PC-9 (cell line): ENCODE measurements around the gene ADGRD1. TPM values are rescaled to one million over a fixed set of nuclear protein-coding genes. Genes with fewer than 3 reads are reported as not detected.

ENCODE experiments used
- BruUV-seq: library from RNA; stranded (reverse); fragments of 400-500 nt; replicated peaks from 2 replicates; lab custom pipeline; 2021; lab: Mats Ljungman, UMichigan
- CTCF ChIA-PET: fragments of 300-600 bp; sonication (Branson Sonifier 250); formaldehyde crosslinking; loops from one replicate; lab custom pipeline; 2022; ENCODE audit warnings: antibody characterized with exemption; lab: Charles Lee
- POLR2A ChIA-PET: fragments of 300-600 bp; sonication (Branson Sonifier 250); formaldehyde crosslinking; loops from one replicate; lab custom pipeline; 2022; ENCODE audit warnings: antibody characterized with exemption; ENCODE audit not compliant: unreplicated experiment; lab: Charles Lee
- DNase-seq, 2 experiments: peaks; one replicate each; pipeline versions ENCODE4 v3.0.0 to v3.0.0-alpha.2; 2015 to 2022; ENCODE audit warnings: mixed read lengths in 1 of 2
- H2AFZ ChIP-seq: fragments of 200-600 bp; sonication (generic); 2 replicates; pipeline ENCODE4 v1.8.1; 2017; ENCODE audit warnings: antibody characterized with exemption
- H3F3A ChIP-seq: fragments of 200-600 bp; sonication (generic); 2 replicates; pipeline ENCODE4 v1.8.1; 2017; ENCODE audit warnings: antibody characterized with exemption, mild to moderate bottlenecking, low read depth; ENCODE audit not compliant: insufficient read depth
- H3K27ac ChIP-seq: fragments of 200-600 bp; sonication (generic); 2 replicates; pipeline ENCODE4 v1.6.1; 2016; ENCODE audit warnings: mixed run types
- H3K27me3 ChIP-seq: fragments of 200-600 bp; sonication (generic); 2 replicates; pipeline ENCODE4 v1.6.1; 2016; ENCODE audit warnings: low read depth, mixed run types; ENCODE audit not compliant: insufficient read depth
- H3K36me3 ChIP-seq: fragments of 200-600 bp; sonication (generic); 2 replicates; pipeline ENCODE4 v1.6.1; 2016; ENCODE audit warnings: low read depth, mixed run types
- H3K4me1 ChIP-seq: fragments of 200-600 bp; sonication (generic); replicated peaks from 2 replicates; pipeline ENCODE4 v1.6.1; 2016; ENCODE audit warnings: mixed run types; ENCODE audit not compliant: insufficient read depth
- H3K4me2 ChIP-seq: fragments of 200-600 bp; sonication (generic); 2 replicates; pipeline ENCODE4 v1.6.1; 2017; ENCODE audit warnings: mixed run types
- H3K4me3 ChIP-seq: fragments of 200-600 bp; sonication (generic); 2 replicates; pipeline ENCODE4 v1.6.1; 2016; ENCODE audit warnings: mixed run types
- H3K79me2 ChIP-seq: fragments of 200-600 bp; sonication (generic); 2 replicates; pipeline ENCODE4 v1.6.1; 2017; ENCODE audit warnings: low read depth, mixed run types
- H3K9me2 ChIP-seq: fragments of 200-600 bp; sonication (generic); 2 replicates; pipeline ENCODE4 v1.8.1; 2017; ENCODE audit warnings: mild to moderate bottlenecking; ENCODE audit not compliant: insufficient read depth
- H3K9me3 ChIP-seq: fragments of 200-600 bp; sonication (generic); 2 replicates; pipeline ENCODE4 v1.8.1; 2016; ENCODE audit warnings: low read depth; ENCODE audit not compliant: insufficient read depth
- H4K20me1 ChIP-seq: fragments of 200-600 bp; sonication (generic); 2 replicates; pipeline ENCODE4 v1.8.1; 2017; ENCODE audit not compliant: insufficient read depth
- CTCF ChIP-seq: fragments of 200-600 bp; sonication (generic); conservative IDR thresholded peaks from 2 replicates; pipeline ENCODE4 v1.6.1; 2017; ENCODE audit warnings: mixed run types, antibody characterized with exemption, mild to moderate bottlenecking, moderate library complexity
- EZH2 ChIP-seq: fragments of 200-600 bp; sonication (generic); IDR thresholded peaks from 2 replicates; pipeline ENCODE4 v1.8.0; 2017; ENCODE audit warnings: antibody characterized with exemption, low read depth
- intact Hi-C: fragments of 100-400 bp; cut with micrococcal nuclease; formaldehyde crosslinking; loops from one replicate; pipeline ENCODE4 v1.10.0; 2022; ENCODE audit not compliant: unreplicated experiment
- total RNA-seq: library from RNA; stranded (reverse); gene quantifications from 2 replicates; pipeline ENCODE4 v1.2.3, GENCODE V29; 2021

The ADGRD1 gene
- total RNA-seq, 1 experiment from 2014 or later: not detected

- H3K79me2 ChIP-seq: no peaks in the 10 kb centered on the region
- POLR2A ChIA-PET: no interaction called here
Measured at GRCh38 chr12:131101006-131101405, 147.3 kb downstream of the ADGRD1 start.

GRCh38 chr12:131101703-131102492 lies 148.2 kb downstream of the ADGRD1 start:
- Histone ChIP-seq H4K20me1 (no peaks in the 10 kb centered on the region), H3K36me3 (no peaks in the 10 kb centered on the region), H3K27ac (no peak overlapping the region), H3K4me3 (no peak overlapping the region), H3K9me2 (no peaks in the 10 kb centered on the region), H3K4me2 (no peak overlapping the region), H3K27me3 (peaks cover 82% of the 10 kb centered on the region), H3K9me3 (no peaks in the 10 kb centered on the region), H2AFZ (no peak overlapping the region), H3K79me2 (no peaks in the 10 kb centered on the region), H3K4me1 (no peaks in the 10 kb centered on the region), H3F3A (no peaks in the 10 kb centered on the region)
- BruUV-seq: no TSS peak
- intact Hi-C loops: no loop called here
- ChIA-PET POLR2A (interaction anchor here (0.6 kb wide), 1 partner anchor 856 kb away, joined by 5 read pairs; no protein-coding TSS in a partner anchor), CTCF (no interaction called here)
- TF ChIP-seq EZH2: no peak
- no peak for TF ChIP-seq CTCF
- no peak for DNase-seq

More at GRCh38 chr12:131101006-131101405, 147.3 kb downstream of the ADGRD1 start:
- intact Hi-C loops: no loop called here
- no peaks in the 10 kb centered on the region for H3F3A ChIP-seq
- H4K20me1 ChIP-seq: no peaks in the 10 kb centered on the region
- no peak overlapping the region for H2AFZ ChIP-seq
- H3K36me3 ChIP-seq: no peaks in the 10 kb centered on the region
- BruUV-seq: no TSS peak
- H3K27ac ChIP-seq: no peak overlapping the region
- H3K4me1 ChIP-seq: no peaks in the 10 kb centered on the region
- no peak overlapping the region for H3K4me3 ChIP-seq
- H3K9me3 ChIP-seq: no peaks in the 10 kb centered on the region
- no peaks in the 10 kb centered on the region for H3K9me2 ChIP-seq
- TF ChIP-seq CTCF: no peak
- TF ChIP-seq EZH2: no peak
- peaks cover 83% of the 10 kb centered on the region for H3K27me3 ChIP-seq
- no peak overlapping the region for H3K4me2 ChIP-seq
- CTCF ChIA-PET: interaction anchor here (0.6 kb wide), 1 partner anchor 492 kb away, joined by 8 read pairs; no protein-coding TSS in a partner anchor
- DNase-seq: no peak

GRCh38 chr12:131102493-131102931 lies 148.8 kb downstream of the ADGRD1 start:
- TF ChIP-seq EZH2: no peak
- TF ChIP-seq CTCF: no peak
- POLR2A ChIA-PET: no interaction called here
- intact Hi-C loops: no loop called here

More at GRCh38 chr12:131102493-131102931, 148.8 kb downstream of the ADGRD1 start:
- no peak for DNase-seq
- BruUV-seq: no TSS peak
- Histone ChIP-seq H3F3A (no peaks in the 10 kb centered on the region), H3K36me3 (no peaks in the 10 kb centered on the region), H3K4me1 (no peaks in the 10 kb centered on the region), H3K4me3 (no peak overlapping the region), H3K4me2 (no peak overlapping the region), H3K9me2 (no peaks in the 10 kb centered on the region), H2AFZ (no peak overlapping the region), H3K27ac (no peak overlapping the region), H3K9me3 (no peaks in the 10 kb centered on the region), H3K27me3 (peaks cover 82% of the 10 kb centered on the region), H3K79me2 (no peaks in the 10 kb centered on the region), H4K20me1 (no peaks in the 10 kb centered on the region)
- CTCF ChIA-PET: no interaction called here
